Placental pericyte (primary cell): ENCODE measurements around the gene ZNF727. TPM values are rescaled to one million over a fixed set of nuclear protein-coding genes. Genes with fewer than 3 reads are reported as not detected.

Source experiments
- total RNA-seq: library from RNA; depleted of rRNA; stranded (reverse); fragments of >200 nt; gene quantifications from 2 replicates; pipeline ENCODE4 v1.2.3, GENCODE V29; 2012

The ZNF727 gene
- total RNA-seq = not detected in 2 replicates

DNA sequence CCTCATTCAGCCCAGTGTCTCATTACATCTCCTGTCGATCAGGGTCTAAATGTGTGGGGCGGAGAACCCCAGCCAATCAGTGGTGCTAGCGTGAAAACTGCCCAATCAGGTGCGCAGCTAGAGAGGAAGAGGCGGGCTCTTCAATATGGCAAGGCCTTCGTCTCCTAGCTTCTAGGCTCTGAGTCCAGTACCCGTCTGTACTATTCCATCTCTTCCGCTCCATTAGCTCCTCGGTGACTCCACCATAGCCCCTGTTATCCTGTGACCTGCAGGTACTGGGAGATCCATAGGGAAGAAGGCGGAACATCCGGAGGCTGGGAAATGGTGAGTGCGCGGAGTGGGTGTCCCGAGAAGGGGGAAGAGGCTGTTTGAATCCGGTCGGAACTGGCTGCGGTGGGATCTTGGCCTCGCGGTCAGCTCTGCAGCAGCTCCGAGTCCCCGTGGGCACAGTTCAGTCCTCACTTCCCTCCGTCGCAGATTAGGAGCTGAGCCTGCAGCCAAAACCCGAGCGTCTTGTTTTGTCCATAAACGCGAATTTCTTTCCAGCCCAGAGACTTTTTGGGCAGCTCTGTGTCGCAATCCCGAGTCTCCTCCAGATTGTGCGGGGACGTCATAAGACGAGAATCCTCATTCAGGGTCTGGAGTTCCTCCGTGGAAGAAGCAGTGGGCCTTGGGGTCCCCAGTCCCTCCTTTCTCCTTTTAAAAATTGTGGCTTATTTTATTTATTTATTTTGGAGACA, at the start of gene ZNF727:
ZNF727 (plus strand) TSS at position 134 of the 740 bp plus-strand sequence; CDS start at position 322, 188 bp downstream.

DNA sequence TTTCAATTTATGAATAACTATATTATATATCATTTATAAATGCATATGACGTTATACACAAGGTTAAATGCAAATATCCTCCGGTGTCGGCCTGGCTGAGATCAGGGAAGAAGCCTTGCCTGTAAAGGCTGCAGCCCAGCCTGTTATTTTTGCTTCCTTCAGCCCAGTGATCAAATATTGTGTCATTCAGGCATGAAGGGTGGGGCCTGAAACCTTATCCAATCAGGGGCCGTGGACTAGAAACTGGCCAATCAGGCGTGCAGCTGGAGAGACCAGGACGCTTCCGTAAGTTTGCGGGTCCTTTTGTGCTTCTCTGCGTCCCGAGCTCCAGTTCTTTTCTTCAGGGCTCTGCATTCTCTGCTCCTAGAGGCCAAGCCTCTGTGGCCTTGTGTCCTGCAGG, 46.7 kb upstream of the ZNF727 start, which contains the start of gene ZNF722:
ZNF722 (plus strand) TSS at position 301 of the 400 bp plus-strand sequence. CDS start 113 bp downstream, outside the sequence.

Other genes with a start within 250 kb of the ZNF727 start
- not detected in 2 replicates for gene ZNF722, start 46.6 kb upstream of the ZNF727 start, total RNA-seq
- gene ZNF735, start 161.8 kb downstream of the ZNF727 start, total RNA-seq = not detected in 2 replicates
- not detected in 2 replicates for gene ZNF679, start 183.0 kb downstream of the ZNF727 start, total RNA-seq